BJ (cell line): Measurements from ENCODE around the gene GKN2. TPM values are rescaled to one million over a fixed set of nuclear protein-coding genes. Genes with fewer than 3 reads are reported as not detected.
A peak's percentile ranks its signal among the peaks of the same experiment; 100 is the strongest.

Experiments used
- CTCF ChIA-PET: fragments of 350-600 bp; formaldehyde crosslinking; extraction: SDS; loops from one replicate; lab custom pipeline; 2021; ENCODE audit warnings: antibody characterized with exemption, inconsistent platforms; lab: Yijun Ruan, JAX
- POLR2A ChIA-PET: fragments of 300-600 bp; sonication (Branson Sonifier 250); formaldehyde crosslinking; extraction: SDS; loops from one replicate; lab custom pipeline; 2021; ENCODE audit warnings: antibody characterized with exemption; lab: Charles Lee
- DNase-seq: peaks from one replicate; pipeline ENCODE4 v3.0.0-alpha.2; 2011; ENCODE audit warnings: low read depth
- H3K27me3 ChIP-seq: 2 replicates; pipeline ENCODE4 v1.6.0; 2011; ENCODE audit warnings: low read length; ENCODE audit not compliant: control insufficient read depth, insufficient read depth
- H3K36me3 ChIP-seq: 2 replicates; pipeline ENCODE4 v1.5.1; 2011; ENCODE audit warnings: low read length; ENCODE audit not compliant: control insufficient read depth, insufficient read depth
- H3K4me3 ChIP-seq: 2 replicates; pipeline ENCODE4 v1.5.1; 2011; ENCODE audit warnings: low read depth, mild to moderate bottlenecking, control low read depth, low read length
- polyA plus RNA-seq: library from polyadenylated mRNA; depleted of rRNA; stranded (reverse); fragments of >200 nt; gene quantifications from 2 replicates; pipeline ENCODE4 v1.2.3, GENCODE V29; 2011
- TF ChIP-seq, protein P1 (sequence below): IDR thresholded peaks from 2 replicates; pipeline ENCODE4 v1.5.1; 2011; ENCODE audit warnings: low read depth, mild to moderate bottlenecking, control low read depth, inconsistent platforms, low read length, moderate library complexity; ENCODE audit not compliant: insufficient read depth

The GKN2 gene
- polyA plus RNA-seq, 1 experiment = not detected

DNA sequence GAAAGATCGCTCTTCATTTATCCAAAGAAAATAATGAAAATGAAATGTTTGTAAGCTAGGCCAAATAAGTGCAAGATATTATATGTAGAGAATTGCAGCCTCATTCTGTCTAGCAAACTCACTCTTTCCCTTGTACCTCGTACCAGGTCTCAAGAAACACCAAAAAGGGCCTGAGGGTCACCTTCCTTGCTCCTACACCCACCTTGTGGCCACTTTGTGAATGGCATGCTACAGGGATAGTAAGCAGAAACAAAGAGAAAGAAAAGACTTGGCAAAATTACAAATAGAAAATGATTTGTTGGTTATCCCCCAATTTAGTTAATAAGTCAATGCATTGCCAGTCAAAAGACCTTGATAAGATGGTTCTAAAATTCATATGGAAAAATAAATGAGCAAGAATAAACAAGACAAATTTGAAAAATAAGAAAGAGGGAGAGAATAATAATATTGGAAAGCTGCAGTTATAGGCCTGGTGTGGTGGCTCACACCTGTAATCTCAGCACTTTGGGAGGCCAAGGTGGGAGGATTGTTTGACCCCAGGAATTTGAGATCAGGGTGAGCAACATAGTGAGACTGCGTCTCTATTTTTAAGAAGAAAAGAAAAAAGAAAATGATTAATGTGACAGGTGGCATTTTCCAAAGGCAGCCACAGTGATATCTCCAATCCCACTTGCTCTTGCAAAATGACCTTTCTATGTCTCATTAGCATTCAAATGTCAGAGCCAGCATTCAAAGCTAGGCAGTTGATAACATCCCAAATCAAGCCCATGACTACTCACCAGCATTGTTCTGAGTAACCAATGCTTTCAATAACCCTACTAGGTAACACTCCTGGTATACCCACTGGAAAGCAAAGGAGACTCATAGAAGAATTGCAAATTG is 42.7 kb downstream of the GKN2 start:
- no peaks in the 10 kb centered on the region for H3K36me3 ChIP-seq
- no peak for DNase-seq
- H3K27me3 ChIP-seq = no peaks in the 10 kb centered on the region; the same call in 1 of the 2 replicates
- H3K4me3 ChIP-seq = no peak overlapping the region
- ChIA-PET CTCF (interaction anchor here (0.7 to 6.3 kb wide), 19 partner anchors 11 to 447 kb away, joined by 3 to 97 read pairs (median 5); no protein-coding TSS in a partner anchor), POLR2A (no interaction called here)
- TF ChIP-seq, protein P1, sequence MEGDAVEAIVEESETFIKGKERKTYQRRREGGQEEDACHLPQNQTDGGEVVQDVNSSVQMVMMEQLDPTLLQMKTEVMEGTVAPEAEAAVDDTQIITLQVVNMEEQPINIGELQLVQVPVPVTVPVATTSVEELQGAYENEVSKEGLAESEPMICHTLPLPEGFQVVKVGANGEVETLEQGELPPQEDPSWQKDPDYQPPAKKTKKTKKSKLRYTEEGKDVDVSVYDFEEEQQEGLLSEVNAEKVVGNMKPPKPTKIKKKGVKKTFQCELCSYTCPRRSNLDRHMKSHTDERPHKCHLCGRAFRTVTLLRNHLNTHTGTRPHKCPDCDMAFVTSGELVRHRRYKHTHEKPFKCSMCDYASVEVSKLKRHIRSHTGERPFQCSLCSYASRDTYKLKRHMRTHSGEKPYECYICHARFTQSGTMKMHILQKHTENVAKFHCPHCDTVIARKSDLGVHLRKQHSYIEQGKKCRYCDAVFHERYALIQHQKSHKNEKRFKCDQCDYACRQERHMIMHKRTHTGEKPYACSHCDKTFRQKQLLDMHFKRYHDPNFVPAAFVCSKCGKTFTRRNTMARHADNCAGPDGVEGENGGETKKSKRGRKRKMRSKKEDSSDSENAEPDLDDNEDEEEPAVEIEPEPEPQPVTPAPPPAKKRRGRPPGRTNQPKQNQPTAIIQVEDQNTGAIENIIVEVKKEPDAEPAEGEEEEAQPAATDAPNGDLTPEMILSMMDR = peak; percentile 93

DNA sequence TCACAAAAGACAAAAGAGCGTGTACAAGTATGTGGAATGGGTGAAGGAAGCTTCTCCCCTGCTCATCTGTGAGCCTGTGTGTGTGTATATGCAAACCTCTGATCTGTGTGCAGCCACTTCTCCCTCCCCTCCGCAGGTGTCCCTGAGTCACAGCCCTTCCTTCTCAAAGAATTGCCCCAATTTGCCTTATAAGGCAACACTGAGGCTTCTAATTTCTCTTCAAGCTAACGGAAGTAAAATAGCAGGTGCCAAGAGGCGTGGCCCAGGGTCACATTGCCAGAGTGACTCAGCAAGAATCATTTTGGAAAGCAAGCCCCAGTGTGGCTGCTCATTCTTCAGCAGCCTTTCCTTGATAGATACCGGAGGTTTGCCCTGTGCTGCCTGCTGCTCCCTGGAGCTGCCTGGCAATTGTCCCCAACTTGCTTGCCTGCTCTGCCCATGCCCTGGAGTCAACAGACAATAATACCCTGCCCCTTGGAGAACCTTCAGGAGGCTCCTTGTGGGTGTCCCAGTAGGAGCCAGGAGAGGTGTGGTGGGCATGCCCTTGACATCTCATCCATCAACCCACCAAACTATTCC is 44.2 kb downstream of the GKN2 start:
- ChIA-PET CTCF (interaction anchor here (1.2 to 6.3 kb wide), 16 partner anchors 10 to 445 kb away, joined by 3 to 97 read pairs (median 5); no protein-coding TSS in a partner anchor), POLR2A (interaction anchor here (0.8 kb wide), 1 partner anchor 169 kb away, joined by 4 read pairs; no protein-coding TSS in a partner anchor)
- Histone ChIP-seq H3K36me3 (no peaks in the 10 kb centered on the region), H3K27me3 (no peaks in the 10 kb centered on the region; the same call in 1 of the 2 replicates), H3K4me3 (no peak overlapping the region)
- TF ChIP-seq, protein P1 = no peak
- peak; percentile 21 for DNase-seq

DNA sequence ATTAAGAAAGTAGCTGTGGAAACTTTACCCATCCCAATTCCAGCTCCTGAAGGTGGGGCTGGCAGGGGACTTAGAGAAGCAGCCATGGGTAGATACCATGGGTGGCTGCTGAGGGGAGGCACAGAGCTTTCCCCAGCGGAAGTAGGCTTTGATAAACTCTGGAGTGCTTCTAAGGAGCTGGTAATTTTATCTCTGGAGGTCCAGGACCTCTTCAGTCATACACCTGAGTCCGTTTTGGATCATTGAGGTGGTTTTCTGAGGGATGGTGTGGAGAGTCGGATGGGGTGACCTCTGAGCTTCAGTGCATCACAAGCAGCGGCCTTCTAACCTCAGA is 44.8 kb downstream of the GKN2 start:
- no peaks in the 10 kb centered on the region for H3K36me3 ChIP-seq
- H3K27me3 ChIP-seq = no peaks in the 10 kb centered on the region; the same call in 1 of the 2 replicates
- TF ChIP-seq, protein P1 = no peak
- POLR2A ChIA-PET = interaction anchor here (0.8 kb wide), 1 partner anchor 168 kb away, joined by 4 read pairs; no protein-coding TSS in a partner anchor
- H3K4me3 ChIP-seq = no peak overlapping the region
- DNase-seq = no peak
- CTCF ChIA-PET = interaction anchor here (0.9 to 6.3 kb wide), 15 partner anchors 9 to 445 kb away, joined by 3 to 97 read pairs (median 5); no protein-coding TSS in a partner anchor

DNA sequence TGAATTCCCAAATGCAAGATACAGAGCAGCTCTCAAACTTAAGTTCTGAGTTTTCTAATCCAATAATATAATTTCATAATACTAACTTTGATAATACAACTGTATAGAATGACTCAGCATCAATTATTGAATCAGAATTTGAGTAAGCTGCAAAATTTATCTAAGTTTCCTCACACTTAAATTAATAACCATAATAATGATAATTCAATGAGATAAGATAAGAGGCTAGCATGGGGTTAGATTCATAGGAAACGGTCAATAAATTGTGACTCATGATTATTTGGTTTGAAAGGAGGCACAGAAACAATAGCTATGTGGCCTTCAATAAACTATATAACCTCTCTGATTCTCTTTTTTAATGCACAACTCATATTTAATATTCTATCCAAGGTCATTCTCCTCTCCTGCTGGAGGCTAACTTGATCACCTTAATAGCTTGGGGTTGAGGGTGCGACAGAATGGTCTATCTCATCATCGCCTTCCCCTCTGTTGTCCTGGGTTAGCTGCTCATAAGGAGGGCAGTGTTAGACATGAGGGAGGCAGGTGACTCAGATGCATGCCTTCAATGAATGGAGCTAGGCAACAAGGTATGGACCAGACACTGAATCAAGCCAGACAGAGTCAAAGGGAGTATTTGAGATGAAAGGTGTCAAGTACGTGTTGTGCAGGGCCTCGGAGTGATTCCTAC is 45.3 kb downstream of the GKN2 start:
- ChIA-PET POLR2A (interaction anchor here (0.8 kb wide), 1 partner anchor 168 kb away, joined by 4 read pairs; no protein-coding TSS in a partner anchor), CTCF (interaction anchor here (0.9 to 6.3 kb wide), 16 partner anchors 9 to 444 kb away, joined by 3 to 97 read pairs (median 5); no protein-coding TSS in a partner anchor)
- TF ChIP-seq, protein P1 = no peak
- Histone ChIP-seq H3K4me3 (no peak overlapping the region), H3K27me3 (no peaks in the 10 kb centered on the region; the same call in 1 of the 2 replicates), H3K36me3 (no peaks in the 10 kb centered on the region)
- no peak for DNase-seq
